NT2/D1 (cell line): ENCODE measurements around the gene ACAA2.

ENCODE experiments used
- SUZ12 ChIP-seq: IDR thresholded peaks from 2 replicates; pipeline ENCODE4 v1.6.1; 2011; ENCODE audit not compliant: insufficient read length, insufficient read depth; ENCODE audit errors: extremely low read depth
- YY1 ChIP-seq: IDR thresholded peaks from 2 replicates; pipeline ENCODE4 v1.6.1; 2011; ENCODE audit not compliant: insufficient read length, insufficient read depth

- TF ChIP-seq YY1 (no peak), SUZ12 (no peak)
Measured at GRCh38 chr18:49798001-49798400, 15.3 kb downstream of the ACAA2 start.
